NB4 (cell line): ENCODE measurements around the gene SDK2.

Experiments
- POLR2A ChIP-seq: IDR thresholded peaks from 2 replicates; pipeline ENCODE4 v1.6.1; 2011; ENCODE audit warnings: mild to moderate bottlenecking; ENCODE audit not compliant: insufficient read length; ENCODE audit errors: extremely low read depth
- TF ChIP-seq, protein P1 (sequence below): IDR thresholded peaks from 2 replicates; pipeline ENCODE4 v1.6.1; 2011; ENCODE audit warnings: low read depth, low read length
- TF ChIP-seq, protein P2 (sequence below): IDR thresholded peaks from one replicate; pipeline ENCODE4 v1.5.1; 2012; ENCODE audit warnings: low read depth, low read length

DNA sequence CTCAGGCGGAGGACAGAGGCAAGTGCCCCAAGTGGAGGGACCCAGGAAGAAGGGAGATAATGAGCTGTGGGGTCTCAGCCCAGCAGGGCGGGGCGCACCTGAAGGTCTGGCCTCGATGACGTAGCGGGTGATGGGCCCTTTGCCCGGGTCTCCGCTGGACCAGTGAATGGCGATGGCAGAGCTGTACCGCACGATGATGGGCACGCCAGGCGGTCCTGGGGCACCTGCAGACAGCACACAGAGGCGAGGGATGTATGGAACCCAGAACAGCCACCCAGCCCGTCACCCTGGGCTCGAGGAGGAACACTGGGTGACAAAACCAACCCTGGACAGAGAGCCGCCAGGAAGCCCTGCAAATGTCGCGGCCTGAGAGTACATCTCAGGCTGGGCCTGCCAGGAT is 286.3 kb downstream of the SDK2 start:
- TF ChIP-seq, protein P1, sequence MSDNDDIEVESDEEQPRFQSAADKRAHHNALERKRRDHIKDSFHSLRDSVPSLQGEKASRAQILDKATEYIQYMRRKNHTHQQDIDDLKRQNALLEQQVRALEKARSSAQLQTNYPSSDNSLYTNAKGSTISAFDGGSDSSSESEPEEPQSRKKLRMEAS, result no peak
- TF ChIP-seq, protein P2, sequence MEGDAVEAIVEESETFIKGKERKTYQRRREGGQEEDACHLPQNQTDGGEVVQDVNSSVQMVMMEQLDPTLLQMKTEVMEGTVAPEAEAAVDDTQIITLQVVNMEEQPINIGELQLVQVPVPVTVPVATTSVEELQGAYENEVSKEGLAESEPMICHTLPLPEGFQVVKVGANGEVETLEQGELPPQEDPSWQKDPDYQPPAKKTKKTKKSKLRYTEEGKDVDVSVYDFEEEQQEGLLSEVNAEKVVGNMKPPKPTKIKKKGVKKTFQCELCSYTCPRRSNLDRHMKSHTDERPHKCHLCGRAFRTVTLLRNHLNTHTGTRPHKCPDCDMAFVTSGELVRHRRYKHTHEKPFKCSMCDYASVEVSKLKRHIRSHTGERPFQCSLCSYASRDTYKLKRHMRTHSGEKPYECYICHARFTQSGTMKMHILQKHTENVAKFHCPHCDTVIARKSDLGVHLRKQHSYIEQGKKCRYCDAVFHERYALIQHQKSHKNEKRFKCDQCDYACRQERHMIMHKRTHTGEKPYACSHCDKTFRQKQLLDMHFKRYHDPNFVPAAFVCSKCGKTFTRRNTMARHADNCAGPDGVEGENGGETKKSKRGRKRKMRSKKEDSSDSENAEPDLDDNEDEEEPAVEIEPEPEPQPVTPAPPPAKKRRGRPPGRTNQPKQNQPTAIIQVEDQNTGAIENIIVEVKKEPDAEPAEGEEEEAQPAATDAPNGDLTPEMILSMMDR, result no peak
- no peak for TF ChIP-seq POLR2A
